Measurements from ENCODE around the gene TMED10.

The TMED10 gene

GRCh38 chr14:75125617-75126016 lies 50.8 kb downstream of the TMED10 start:
- no peak for DNase-seq

GRCh38 chr14:75123991-75124390 lies 52.4 kb downstream of the TMED10 start:
- DNase-seq = peak; percentile 18 to 32

GRCh38 chr14:75121552-75121951 lies 54.9 kb downstream of the TMED10 start:
- no peak for DNase-seq

GRCh38 chr14:75120541-75121291 lies 55.7 kb downstream of the TMED10 start:
- DNase-seq = no peak

GRCh38 chr14:75119056-75119455 lies 57.4 kb downstream of the TMED10 start:
- DNase-seq = no peak

- DNase-seq = no peak
Measured at GRCh38 chr14:75113932-75114539, 62.4 kb downstream of the TMED10 start.

- no peak for DNase-seq
Measured at GRCh38 chr14:75109877-75110276, 66.5 kb downstream of the TMED10 start.

- no peak for DNase-seq
Measured at GRCh38 chr14:75107186-75107585, 69.2 kb downstream of the TMED10 start.

GRCh38 chr14:75101491-75101890 lies 74.9 kb downstream of the TMED10 start:
- no peak for DNase-seq

GRCh38 chr14:75098682-75099081 lies 77.7 kb downstream of the TMED10 start:
- DNase-seq = no peak

- no peak for DNase-seq
Measured at GRCh38 chr14:75098212-75098611, 78.2 kb downstream of the TMED10 start.

- no peak for DNase-seq
Measured at GRCh38 chr14:75096959-75097358, 79.5 kb downstream of the TMED10 start.

- no peak for DNase-seq
Measured at GRCh38 chr14:75095690-75096089, 80.7 kb downstream of the TMED10 start.

- DNase-seq = no peak
Measured at GRCh38 chr14:75094896-75095295, 81.5 kb downstream of the TMED10 start.

- no peak for DNase-seq
Measured at GRCh38 chr14:75092698-75093097, 83.7 kb downstream of the TMED10 start.

GRCh38 chr14:75091251-75091650 lies 85.2 kb downstream of the TMED10 start:
- DNase-seq = no peak

GRCh38 chr14:75090353-75090752 lies 86.1 kb downstream of the TMED10 start:
- no peak for DNase-seq

GRCh38 chr14:75088566-75089373 lies 87.6 kb downstream of the TMED10 start:
- peak; percentile 8 to 37 for DNase-seq

GRCh38 chr14:75088153-75088552 lies 88.3 kb downstream of the TMED10 start:
- no peak for DNase-seq

GRCh38 chr14:75084513-75084912 lies 91.9 kb downstream of the TMED10 start:
- no peak for DNase-seq

- no peak for DNase-seq
Measured at GRCh38 chr14:75083271-75083670, 93.1 kb downstream of the TMED10 start.

- no peak for DNase-seq
Measured at GRCh38 chr14:75081660-75082229, 94.7 kb downstream of the TMED10 start.

Measured in stimulated activated CD4-positive, alpha-beta T cell treated with anti-CD3 and anti-CD28 coated beads, Interleukin-2, amount 100 ng/mL, for 24 hours (primary cell).